ENCODE data around the gene ARHGEF12. TPM values are rescaled to one million over a fixed set of nuclear protein-coding genes. Genes with fewer than 3 reads are reported as not detected.

The ARHGEF12 gene
- total and polyA plus RNA-seq, 4 experiments from 2014 or later: 0.80 to 5.0 (median 3.8) TPM

DNA sequence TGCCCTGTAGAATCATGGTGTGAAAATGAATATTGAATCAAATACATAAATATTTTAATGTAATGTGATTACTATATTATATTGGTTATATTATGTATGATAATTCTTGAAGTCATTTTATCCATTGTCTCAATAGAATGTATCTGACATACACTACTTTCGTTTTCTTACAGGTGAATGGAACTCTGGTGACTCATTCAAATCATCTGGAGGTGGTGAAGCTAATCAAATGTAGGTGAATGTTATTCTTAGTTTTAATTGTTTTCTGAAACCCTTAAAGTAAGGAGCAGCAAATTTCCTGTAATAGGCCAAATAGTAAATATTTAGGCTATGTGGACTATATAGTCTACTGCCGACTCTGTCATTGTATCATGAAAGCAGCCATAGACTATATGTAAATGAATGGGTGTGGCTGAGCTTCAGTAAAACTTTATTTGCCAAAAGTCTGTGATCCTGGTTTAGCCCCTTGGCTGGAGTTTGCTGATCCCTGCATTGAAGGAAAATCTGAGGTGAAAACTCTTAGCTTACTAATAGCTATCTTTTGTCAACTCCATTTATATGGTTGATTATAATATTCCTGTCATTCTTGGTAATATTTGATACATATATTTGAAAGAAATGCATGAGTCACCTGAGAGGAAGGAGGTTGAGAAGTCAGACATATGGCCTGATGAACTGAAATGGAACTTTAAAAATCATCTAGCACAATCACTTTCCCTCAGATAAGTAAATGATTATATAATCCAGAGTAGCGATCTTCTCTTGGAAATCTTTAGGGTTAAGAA lies 88.2 kb downstream of the ARHGEF12 start:
- intact Hi-C loops (cut with micrococcal nuclease): no loop called here
- H3K4me1 ChIP-seq (ENCODE audit: insufficient read depth, low read length): no peaks in the 10 kb centered on the region
- no peaks in the 10 kb centered on the region for H3K36me3 ChIP-seq (ENCODE audit: insufficient read depth, low read length)
- peaks cover 0 to 2% (median 0%) of the 10 kb centered on the region in 8 donors for H3K9me3 Mint-ChIP-seq
- no peaks in the 10 kb centered on the region for H3K9me3 ChIP-seq (ENCODE audit: control insufficient read depth in 1 of 2, low read length in 2 of 2)
- H3K27ac Mint-ChIP-seq: no peak overlapping the region
- no peaks in the 10 kb centered on the region for H3K27me3 Mint-ChIP-seq
- H3K4me3 ChIP-seq (ENCODE audit: low read length in 2 of 2): no peak overlapping the region
- CTCF ChIA-PET (ENCODE audit: partially characterized antibody): interaction anchor here (0.8 kb wide), 1 partner anchor 90 kb away, joined by 3 read pairs; no protein-coding TSS in a partner anchor
- H3K4me1 Mint-ChIP-seq: no peaks in the 10 kb centered on the region
- POLR2A ChIA-PET (ENCODE audit: partially characterized antibody): no interaction called here
- no peak for DNase-seq
- peak overlapping the region in 1 of 8 donors; percentile 34 for H3K4me3 Mint-ChIP-seq
- H3K27me3 ChIP-seq (ENCODE audit: insufficient read depth, low read length): no peaks in the 10 kb centered on the region
- peaks cover 4% of the 10 kb centered on the region in 2 donors for H3K36me3 Mint-ChIP-seq
- H3K27ac ChIP-seq (ENCODE audit: low read depth, low read length): no peak overlapping the region

DNA sequence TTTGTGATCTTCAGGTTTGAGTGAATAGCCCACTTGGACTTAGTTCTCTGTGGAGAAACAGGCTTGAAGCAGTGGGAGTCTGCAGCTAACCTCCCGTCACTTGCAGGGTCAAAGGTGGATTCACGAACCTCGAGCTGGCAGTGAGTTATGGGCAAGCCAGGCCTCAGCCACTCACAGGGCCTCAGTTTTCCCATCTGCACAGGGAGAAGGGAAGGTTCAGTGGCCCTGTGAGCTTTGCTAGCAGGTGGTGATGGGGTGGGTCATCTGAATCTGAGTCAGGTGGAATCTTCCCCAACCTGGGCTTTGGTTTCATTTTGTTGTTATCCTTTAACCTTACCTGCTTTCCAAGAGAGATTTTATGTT lies 88.7 kb downstream of the ARHGEF12 start:
- no peak overlapping the region for H3K4me3 Mint-ChIP-seq
- ChIA-PET CTCF (ENCODE audit: partially characterized antibody) (no interaction called here), POLR2A (ENCODE audit: partially characterized antibody) (no interaction called here)
- Histone ChIP-seq H3K4me1 (ENCODE audit: insufficient read depth, low read length) (no peaks in the 10 kb centered on the region), H3K27me3 (ENCODE audit: insufficient read depth, low read length) (no peaks in the 10 kb centered on the region), H3K27ac (ENCODE audit: low read depth, low read length) (no peak overlapping the region), H3K9me3 (ENCODE audit: control insufficient read depth in 1 of 2, low read length in 2 of 2) (no peaks in the 10 kb centered on the region), H3K4me3 (ENCODE audit: low read length in 2 of 2) (no peak overlapping the region), H3K36me3 (ENCODE audit: insufficient read depth, low read length) (no peaks in the 10 kb centered on the region)
- peaks cover 4% of the 10 kb centered on the region in 2 donors for H3K36me3 Mint-ChIP-seq
- H3K27me3 Mint-ChIP-seq: no peaks in the 10 kb centered on the region
- intact Hi-C loops (cut with micrococcal nuclease): no loop called here
- peaks cover 0 to 2% (median 0%) of the 10 kb centered on the region in 8 donors for H3K9me3 Mint-ChIP-seq
- H3K4me1 Mint-ChIP-seq: no peaks in the 10 kb centered on the region
- peak overlapping the region in 1 of 7 donors; percentile 3 for H3K27ac Mint-ChIP-seq
- DNase-seq: no peak

DNA sequence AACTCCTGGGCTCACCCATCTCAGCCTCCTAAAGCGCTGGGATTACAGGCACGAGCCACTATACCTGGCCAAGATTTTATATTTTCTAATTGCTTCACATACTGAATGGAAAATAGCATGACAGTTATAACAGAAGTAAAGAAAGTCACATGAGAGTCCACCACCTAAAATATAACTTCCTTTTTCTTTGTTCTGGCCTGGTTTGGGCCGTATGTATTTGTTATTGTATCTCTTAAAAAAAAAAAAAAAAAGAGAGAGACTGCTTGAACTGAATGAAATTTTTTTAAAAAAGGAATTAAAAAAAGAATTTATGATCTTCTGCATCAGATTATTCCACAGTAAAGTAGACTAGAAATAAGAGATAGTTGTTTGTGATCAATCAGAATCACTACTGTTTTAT lies 89.3 kb downstream of the ARHGEF12 start:
- DNase-seq: no peak
- no peak overlapping the region for H3K4me3 ChIP-seq (ENCODE audit: low read length in 2 of 2)
- no peak overlapping the region for H3K27ac ChIP-seq (ENCODE audit: low read depth, low read length)
- H3K36me3 ChIP-seq (ENCODE audit: insufficient read depth, low read length): no peaks in the 10 kb centered on the region
- peaks cover 3 to 4% of the 10 kb centered on the region in 2 donors for H3K36me3 Mint-ChIP-seq
- intact Hi-C loops (cut with micrococcal nuclease): no loop called here
- H3K27me3 Mint-ChIP-seq: no peaks in the 10 kb centered on the region
- H3K27me3 ChIP-seq (ENCODE audit: insufficient read depth, low read length): no peaks in the 10 kb centered on the region
- H3K27ac Mint-ChIP-seq: no peak overlapping the region
- no peak overlapping the region for H3K4me3 Mint-ChIP-seq
- no peaks in the 10 kb centered on the region for H3K4me1 ChIP-seq (ENCODE audit: insufficient read depth, low read length)
- POLR2A ChIA-PET (ENCODE audit: partially characterized antibody): no interaction called here
- no peaks in the 10 kb centered on the region for H3K4me1 Mint-ChIP-seq
- no peaks in the 10 kb centered on the region for H3K9me3 ChIP-seq (ENCODE audit: control insufficient read depth in 1 of 2, low read length in 2 of 2)
- H3K9me3 Mint-ChIP-seq: no peaks in the 10 kb centered on the region
- CTCF ChIA-PET (ENCODE audit: partially characterized antibody): no interaction called here

DNA sequence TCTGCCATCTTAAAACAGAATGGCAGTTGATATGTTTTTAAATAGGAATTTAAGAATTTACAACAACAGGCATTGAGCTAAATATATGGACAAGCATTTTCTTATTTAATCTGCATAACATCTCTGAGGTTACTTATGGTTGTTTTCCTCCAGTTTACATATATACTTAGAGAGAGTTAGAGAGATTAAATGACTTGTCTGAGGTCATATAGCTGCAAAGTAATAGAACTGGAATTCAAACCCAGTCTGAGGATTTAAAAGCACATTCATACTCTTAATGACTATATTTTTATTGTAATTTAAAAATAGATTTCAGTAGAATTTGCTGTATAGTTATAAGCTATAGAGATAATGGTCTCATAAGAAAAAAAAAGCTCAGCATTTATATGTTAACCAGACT lies 93.9 kb downstream of the ARHGEF12 start:
- no peaks in the 10 kb centered on the region for H3K9me3 Mint-ChIP-seq
- CTCF ChIA-PET (ENCODE audit: partially characterized antibody): no interaction called here
- no peak overlapping the region for H3K27ac Mint-ChIP-seq

DNA sequence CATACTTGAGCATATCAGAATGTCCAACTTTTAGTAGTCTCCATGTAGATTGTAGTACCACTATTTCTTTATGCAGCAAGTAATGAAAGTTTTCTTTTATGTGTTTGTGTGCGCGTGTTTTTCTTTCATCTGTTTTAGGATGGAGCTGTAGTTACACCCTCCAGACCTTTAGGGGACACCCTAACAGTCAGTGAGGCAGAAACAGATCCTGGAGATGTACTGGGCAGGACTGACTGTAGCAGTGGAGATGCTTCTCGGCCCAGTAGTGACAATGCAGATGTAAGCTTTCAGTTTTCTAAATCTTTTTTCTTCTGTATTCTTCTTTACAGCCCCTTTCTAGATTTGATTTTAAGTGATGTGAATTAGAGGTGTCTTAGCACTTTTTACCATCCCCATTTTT lies 95.4 kb downstream of the ARHGEF12 start:
- H3K27ac Mint-ChIP-seq: peak overlapping the region in 1 of 7 donors; percentile 18
- DNase-seq: no peak
- Histone ChIP-seq H3K27ac (ENCODE audit: low read depth, low read length) (no peak overlapping the region), H3K4me1 (ENCODE audit: insufficient read depth, low read length) (peaks cover 16% of the 10 kb centered on the region), H3K36me3 (ENCODE audit: insufficient read depth, low read length) (no peaks in the 10 kb centered on the region), H3K9me3 (ENCODE audit: control insufficient read depth in 1 of 2, low read length in 2 of 2) (no peaks in the 10 kb centered on the region), H3K4me3 (ENCODE audit: low read length in 2 of 2) (no peak overlapping the region), H3K27me3 (ENCODE audit: insufficient read depth, low read length) (no peaks in the 10 kb centered on the region)
- ChIA-PET CTCF (ENCODE audit: partially characterized antibody) (interaction anchor here (1.7 kb wide), 1 partner anchor 9 kb away, joined by 5 read pairs; no protein-coding TSS in a partner anchor), POLR2A (ENCODE audit: partially characterized antibody) (no interaction called here)
- peaks cover 0 to 1% of the 10 kb centered on the region in 2 donors for H3K36me3 Mint-ChIP-seq
- intact Hi-C loops (cut with micrococcal nuclease): no loop called here
- H3K4me3 Mint-ChIP-seq: no peak overlapping the region
- H3K27me3 Mint-ChIP-seq: no peaks in the 10 kb centered on the region
- H3K4me1 Mint-ChIP-seq: peaks cover 14 to 17% (median 16%) of the 10 kb centered on the region in 4 donors
- no peaks in the 10 kb centered on the region for H3K9me3 Mint-ChIP-seq

More for the DNA sequence above, 93.9 kb downstream of the ARHGEF12 start:
- no peak overlapping the region for H3K4me3 ChIP-seq (ENCODE audit: low read length in 2 of 2)
- Mint-ChIP-seq H3K4me3 (no peak overlapping the region), H3K4me1 (peaks cover 14 to 17% (median 16%) of the 10 kb centered on the region in 4 donors), H3K27me3 (no peaks in the 10 kb centered on the region), H3K36me3 (peaks cover 0 to 1% of the 10 kb centered on the region in 2 donors)
- POLR2A ChIA-PET (ENCODE audit: partially characterized antibody): no interaction called here
- no peaks in the 10 kb centered on the region for H3K36me3 ChIP-seq (ENCODE audit: insufficient read depth, low read length)
- H3K4me1 ChIP-seq (ENCODE audit: insufficient read depth, low read length): peaks cover 16% of the 10 kb centered on the region
- H3K9me3 ChIP-seq (ENCODE audit: control insufficient read depth in 1 of 2, low read length in 2 of 2): no peaks in the 10 kb centered on the region
- H3K27ac ChIP-seq (ENCODE audit: low read depth, low read length): no peak overlapping the region
- no peaks in the 10 kb centered on the region for H3K27me3 ChIP-seq (ENCODE audit: insufficient read depth, low read length)
- DNase-seq: no peak
- intact Hi-C loops (cut with micrococcal nuclease): no loop called here

DNA sequence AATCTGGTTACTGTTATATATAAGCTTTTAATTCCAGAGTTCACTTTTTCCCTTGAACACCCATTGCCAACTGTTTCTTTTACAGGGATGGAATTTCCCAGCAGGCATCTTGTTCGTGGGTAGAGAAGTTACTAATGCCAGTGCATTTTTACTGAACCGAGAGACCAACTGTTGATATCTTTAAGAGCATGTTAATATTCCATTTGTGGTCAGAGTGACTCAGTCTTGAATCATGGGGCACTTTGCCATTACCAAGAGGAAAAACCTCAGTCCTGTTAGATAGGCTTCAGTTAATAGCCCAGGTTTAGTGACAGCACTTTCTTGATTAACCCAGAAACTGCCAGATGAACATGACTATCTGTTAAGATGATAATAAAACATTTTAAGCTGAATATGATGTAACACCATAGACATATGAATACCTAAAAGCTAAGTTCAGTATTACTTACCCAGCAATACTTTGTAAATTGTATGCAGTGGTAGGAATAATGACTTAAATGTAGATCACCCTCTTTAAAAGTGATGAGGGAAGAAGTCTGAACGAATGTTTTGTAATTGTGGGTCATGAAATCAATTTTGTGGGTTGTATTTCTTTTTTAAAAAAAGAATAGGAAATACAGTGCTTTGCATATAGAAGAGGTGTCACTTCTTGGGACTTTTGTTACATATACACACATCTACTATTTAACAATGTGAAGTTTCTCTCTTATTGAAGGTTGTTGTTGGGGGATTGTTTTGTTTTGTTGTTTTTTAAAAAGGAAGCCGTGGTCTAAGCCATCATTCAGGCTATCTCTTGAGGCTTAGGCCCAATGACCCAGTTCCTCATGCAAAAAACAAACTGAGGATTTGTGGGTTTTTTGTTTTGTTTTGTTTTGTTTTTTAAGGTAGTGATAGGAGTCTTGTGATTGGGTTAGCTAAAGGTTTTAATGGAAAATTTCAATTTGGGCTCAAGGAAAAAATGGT lies 96.1 kb downstream of the ARHGEF12 start:
- Mint-ChIP-seq H3K9me3 (no peaks in the 10 kb centered on the region), H3K4me1 (peaks cover 14 to 17% (median 16%) of the 10 kb centered on the region in 4 donors), H3K27me3 (no peaks in the 10 kb centered on the region), H3K36me3 (peaks cover 0 to 1% of the 10 kb centered on the region in 2 donors), H3K4me3 (peak overlapping the region in 3 of 8 donors; percentile 7 to 35 (median 34)), H3K27ac (peak overlapping the region in 3 of 7 donors; percentile 4 to 38 (median 6))
- H3K36me3 ChIP-seq (ENCODE audit: insufficient read depth, low read length): no peaks in the 10 kb centered on the region
- no peaks in the 10 kb centered on the region for H3K9me3 ChIP-seq (ENCODE audit: control insufficient read depth in 1 of 2, low read length in 2 of 2)
- no peak overlapping the region for H3K4me3 ChIP-seq (ENCODE audit: low read length in 2 of 2)
- ChIA-PET POLR2A (ENCODE audit: partially characterized antibody) (no interaction called here), CTCF (ENCODE audit: partially characterized antibody) (interaction anchor here (1.7 kb wide), 1 partner anchor 8 kb away, joined by 5 read pairs; no protein-coding TSS in a partner anchor)
- no peak overlapping the region for H3K27ac ChIP-seq (ENCODE audit: low read depth, low read length)
- intact Hi-C loops (cut with micrococcal nuclease): no loop called here
- H3K27me3 ChIP-seq (ENCODE audit: insufficient read depth, low read length): no peaks in the 10 kb centered on the region
- peaks cover 16% of the 10 kb centered on the region for H3K4me1 ChIP-seq (ENCODE audit: insufficient read depth, low read length)
- peak in 2 of 5 donors; percentile 6 to 10 for DNase-seq

DNA sequence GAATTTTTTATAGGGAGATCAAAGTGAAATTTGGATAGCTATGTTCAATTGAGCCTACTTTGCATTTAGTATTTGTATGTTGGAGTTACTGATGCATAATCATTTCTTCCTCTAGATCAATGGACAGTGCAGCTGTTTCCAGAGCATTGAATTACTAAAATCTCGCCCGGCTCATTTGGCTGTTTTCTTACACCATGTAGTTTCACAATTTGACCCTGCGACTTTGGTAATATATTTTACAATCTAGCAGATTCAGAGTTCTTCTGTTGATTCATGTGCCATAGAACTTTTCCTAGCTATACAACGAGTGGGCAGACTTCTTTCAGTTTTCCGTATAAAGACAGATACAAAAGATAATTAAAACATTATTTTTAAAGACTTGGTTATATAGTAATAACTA lies 105.4 kb downstream of the ARHGEF12 start:
- Histone ChIP-seq H3K9me3 (ENCODE audit: control insufficient read depth in 1 of 2, low read length in 2 of 2) (no peaks in the 10 kb centered on the region), H3K4me3 (ENCODE audit: low read length in 2 of 2) (no peak overlapping the region), H3K36me3 (ENCODE audit: insufficient read depth, low read length) (no peaks in the 10 kb centered on the region), H3K27me3 (ENCODE audit: insufficient read depth, low read length) (no peaks in the 10 kb centered on the region), H3K27ac (ENCODE audit: low read depth, low read length) (no peak overlapping the region), H3K4me1 (ENCODE audit: insufficient read depth, low read length) (no peaks in the 10 kb centered on the region)
- H3K36me3 Mint-ChIP-seq: peaks cover 9 to 13% of the 10 kb centered on the region in 2 donors
- no peak for DNase-seq
- ChIA-PET CTCF (ENCODE audit: partially characterized antibody) (interaction anchor here (1.6 kb wide), 1 partner anchor 10 kb away, joined by 5 read pairs; no protein-coding TSS in a partner anchor), POLR2A (ENCODE audit: partially characterized antibody) (no interaction called here)
- no peaks in the 10 kb centered on the region for H3K9me3 Mint-ChIP-seq
- no peaks in the 10 kb centered on the region for H3K4me1 Mint-ChIP-seq
- no peak overlapping the region for H3K4me3 Mint-ChIP-seq
- no peak overlapping the region for H3K27ac Mint-ChIP-seq
- intact Hi-C loops (cut with micrococcal nuclease): no loop called here
- H3K27me3 Mint-ChIP-seq: no peaks in the 10 kb centered on the region

All from CD4-positive, alpha-beta memory T cell (primary cell).